ENCODE results near the gene ACAP2. TPM values are rescaled to one million over a fixed set of nuclear protein-coding genes. Genes with fewer than 3 reads are reported as not detected.

Gene ACAP2
- polyA plus RNA-seq, 1 donor from 2014 or later = 88.7 TPM

DNA sequence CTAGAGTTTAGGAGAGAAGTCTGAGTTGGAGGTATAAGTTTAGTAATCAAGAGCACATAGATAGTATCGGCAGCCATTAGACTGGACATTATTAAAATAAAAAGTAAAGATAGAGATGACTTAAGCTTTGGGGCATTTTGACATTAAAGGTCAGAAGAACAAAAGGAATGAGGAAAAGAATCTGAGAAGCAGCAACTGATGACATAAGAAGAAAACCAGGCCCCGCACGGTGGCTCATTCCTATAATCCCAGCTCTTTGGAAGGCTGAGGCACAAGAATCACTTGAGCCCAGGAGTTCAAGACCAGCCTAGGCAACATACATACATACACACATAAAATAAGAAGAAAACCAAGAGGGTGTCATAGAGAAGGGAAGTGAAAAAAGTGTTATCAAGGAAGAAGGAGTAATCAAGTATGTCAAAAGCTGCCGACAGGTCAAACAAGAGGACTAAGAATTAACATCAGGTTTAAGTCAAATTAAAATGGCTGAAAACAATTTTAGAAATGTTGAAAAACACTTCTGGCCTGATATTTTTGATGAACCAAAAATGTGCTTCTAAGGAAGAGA is 38.9 kb downstream of the ACAP2 start:
- no peaks in the 10 kb centered on the region for H4K20me1 ChIP-seq (ENCODE audit: insufficient read depth)
- H3K9me2 ChIP-seq (ENCODE audit: insufficient read depth, low read length) = no peaks in the 10 kb centered on the region
- no peak for TF ChIP-seq RAD21 (conservative IDR thresholded peaks at IDR 0.05)
- no peak for TF ChIP-seq EZH2 (IDR thresholded peaks at IDR 0.05; ENCODE audit: borderline replicate concordance, insufficient read depth, low read length, poor library complexity, severe bottlenecking)
- TF ChIP-seq, protein P1, sequence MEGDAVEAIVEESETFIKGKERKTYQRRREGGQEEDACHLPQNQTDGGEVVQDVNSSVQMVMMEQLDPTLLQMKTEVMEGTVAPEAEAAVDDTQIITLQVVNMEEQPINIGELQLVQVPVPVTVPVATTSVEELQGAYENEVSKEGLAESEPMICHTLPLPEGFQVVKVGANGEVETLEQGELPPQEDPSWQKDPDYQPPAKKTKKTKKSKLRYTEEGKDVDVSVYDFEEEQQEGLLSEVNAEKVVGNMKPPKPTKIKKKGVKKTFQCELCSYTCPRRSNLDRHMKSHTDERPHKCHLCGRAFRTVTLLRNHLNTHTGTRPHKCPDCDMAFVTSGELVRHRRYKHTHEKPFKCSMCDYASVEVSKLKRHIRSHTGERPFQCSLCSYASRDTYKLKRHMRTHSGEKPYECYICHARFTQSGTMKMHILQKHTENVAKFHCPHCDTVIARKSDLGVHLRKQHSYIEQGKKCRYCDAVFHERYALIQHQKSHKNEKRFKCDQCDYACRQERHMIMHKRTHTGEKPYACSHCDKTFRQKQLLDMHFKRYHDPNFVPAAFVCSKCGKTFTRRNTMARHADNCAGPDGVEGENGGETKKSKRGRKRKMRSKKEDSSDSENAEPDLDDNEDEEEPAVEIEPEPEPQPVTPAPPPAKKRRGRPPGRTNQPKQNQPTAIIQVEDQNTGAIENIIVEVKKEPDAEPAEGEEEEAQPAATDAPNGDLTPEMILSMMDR (IDR thresholded peaks at IDR 0.05; ENCODE audit: poor library complexity, severe bottlenecking) = no peak
- no peak for TF ChIP-seq POLR2AphosphoS5 (IDR thresholded peaks at IDR 0.05)
- no peak for TF ChIP-seq TAF1 (IDR thresholded peaks at IDR 0.05; ENCODE audit: low read depth)
- TF ChIP-seq SMC3 (conservative IDR thresholded peaks at IDR 0.05; ENCODE audit: poor library complexity) = no peak
- no peak for TF ChIP-seq MXI1 (conservative IDR thresholded peaks at IDR 0.05; ENCODE audit: poor library complexity, severe bottlenecking)
- no peaks in the 10 kb centered on the region for H3F3A ChIP-seq (ENCODE audit: insufficient read depth, low read length, poor library complexity, severe bottlenecking)
- no peaks in the 10 kb centered on the region for H3K27me3 ChIP-seq (ENCODE audit: insufficient read depth, low read depth, low read length)
- H3K4me3 ChIP-seq (ENCODE audit: low read length) = no peak overlapping the region
- H2AFZ ChIP-seq (ENCODE audit: low read depth, low read length) = no peak overlapping the region
- no peak overlapping the region for H3K27ac ChIP-seq (ENCODE audit: low read length)
- H3K9ac ChIP-seq (ENCODE audit: low read length) = no peak overlapping the region
- H3K79me2 ChIP-seq (replicated peaks; ENCODE audit: insufficient read depth, low read length) = peaks cover 10% of the 10 kb centered on the region
- no peaks in the 10 kb centered on the region for H3K36me3 ChIP-seq (ENCODE audit: insufficient read depth, low read length)
- H3K9me3 ChIP-seq (ENCODE audit: low read length) = no peaks in the 10 kb centered on the region
- H3K4me2 ChIP-seq (ENCODE audit: low read length) = no peak overlapping the region

DNA sequence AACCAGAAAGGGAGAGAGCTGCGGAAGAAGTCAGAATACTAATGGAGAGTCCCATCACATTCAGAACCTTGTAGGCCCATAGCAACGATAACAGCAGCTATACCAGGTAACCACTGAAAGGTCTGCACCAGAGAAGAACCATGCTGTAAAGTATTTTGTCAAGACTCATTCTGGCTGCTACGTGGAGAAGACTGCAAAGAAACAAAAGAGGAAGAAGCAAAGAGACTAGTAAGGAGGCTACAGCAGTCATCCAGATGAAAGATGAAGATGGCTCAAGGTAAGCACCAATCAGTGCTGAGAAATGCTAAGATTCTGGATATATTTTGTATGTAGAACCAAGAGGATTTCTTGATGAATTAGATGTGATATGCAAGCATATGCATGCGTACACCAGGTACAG is 39.6 kb downstream of the ACAP2 start:
- peaks cover 10% of the 10 kb centered on the region for H3K79me2 ChIP-seq (replicated peaks; ENCODE audit: insufficient read depth, low read length)
- no peak overlapping the region for H3K4me3 ChIP-seq (ENCODE audit: low read length)
- H3K27me3 ChIP-seq (ENCODE audit: insufficient read depth, low read depth, low read length) = no peaks in the 10 kb centered on the region
- no peaks in the 10 kb centered on the region for H4K20me1 ChIP-seq (ENCODE audit: insufficient read depth)
- H3K9ac ChIP-seq (ENCODE audit: low read length) = no peak overlapping the region
- H3K27ac ChIP-seq (ENCODE audit: low read length) = no peak overlapping the region
- no peak overlapping the region for H2AFZ ChIP-seq (ENCODE audit: low read depth, low read length)
- no peaks in the 10 kb centered on the region for H3K36me3 ChIP-seq (ENCODE audit: insufficient read depth, low read length)
- no peak overlapping the region for H3K4me2 ChIP-seq (ENCODE audit: low read length)
- TF ChIP-seq EZH2 (IDR thresholded peaks at IDR 0.05; ENCODE audit: borderline replicate concordance, insufficient read depth, low read length, poor library complexity, severe bottlenecking) = no peak
- no peak for TF ChIP-seq RAD21 (conservative IDR thresholded peaks at IDR 0.05)
- TF ChIP-seq, protein P2, sequence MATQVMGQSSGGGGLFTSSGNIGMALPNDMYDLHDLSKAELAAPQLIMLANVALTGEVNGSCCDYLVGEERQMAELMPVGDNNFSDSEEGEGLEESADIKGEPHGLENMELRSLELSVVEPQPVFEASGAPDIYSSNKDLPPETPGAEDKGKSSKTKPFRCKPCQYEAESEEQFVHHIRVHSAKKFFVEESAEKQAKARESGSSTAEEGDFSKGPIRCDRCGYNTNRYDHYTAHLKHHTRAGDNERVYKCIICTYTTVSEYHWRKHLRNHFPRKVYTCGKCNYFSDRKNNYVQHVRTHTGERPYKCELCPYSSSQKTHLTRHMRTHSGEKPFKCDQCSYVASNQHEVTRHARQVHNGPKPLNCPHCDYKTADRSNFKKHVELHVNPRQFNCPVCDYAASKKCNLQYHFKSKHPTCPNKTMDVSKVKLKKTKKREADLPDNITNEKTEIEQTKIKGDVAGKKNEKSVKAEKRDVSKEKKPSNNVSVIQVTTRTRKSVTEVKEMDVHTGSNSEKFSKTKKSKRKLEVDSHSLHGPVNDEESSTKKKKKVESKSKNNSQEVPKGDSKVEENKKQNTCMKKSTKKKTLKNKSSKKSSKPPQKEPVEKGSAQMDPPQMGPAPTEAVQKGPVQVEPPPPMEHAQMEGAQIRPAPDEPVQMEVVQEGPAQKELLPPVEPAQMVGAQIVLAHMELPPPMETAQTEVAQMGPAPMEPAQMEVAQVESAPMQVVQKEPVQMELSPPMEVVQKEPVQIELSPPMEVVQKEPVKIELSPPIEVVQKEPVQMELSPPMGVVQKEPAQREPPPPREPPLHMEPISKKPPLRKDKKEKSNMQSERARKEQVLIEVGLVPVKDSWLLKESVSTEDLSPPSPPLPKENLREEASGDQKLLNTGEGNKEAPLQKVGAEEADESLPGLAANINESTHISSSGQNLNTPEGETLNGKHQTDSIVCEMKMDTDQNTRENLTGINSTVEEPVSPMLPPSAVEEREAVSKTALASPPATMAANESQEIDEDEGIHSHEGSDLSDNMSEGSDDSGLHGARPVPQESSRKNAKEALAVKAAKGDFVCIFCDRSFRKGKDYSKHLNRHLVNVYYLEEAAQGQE (IDR thresholded peaks at IDR 0.05; ENCODE audit: borderline replicate concordance) = no peak
- no peak for TF ChIP-seq TAF1 (IDR thresholded peaks at IDR 0.05; ENCODE audit: low read depth)
- TF ChIP-seq, protein P1 (IDR thresholded peaks at IDR 0.05; ENCODE audit: poor library complexity, severe bottlenecking) = no peak
- no peak for TF ChIP-seq EP300 (conservative IDR thresholded peaks at IDR 0.05; ENCODE audit: poor library complexity, severe bottlenecking)
- TF ChIP-seq MXI1 (conservative IDR thresholded peaks at IDR 0.05; ENCODE audit: poor library complexity, severe bottlenecking) = no peak
- no peak for TF ChIP-seq SMC3 (conservative IDR thresholded peaks at IDR 0.05; ENCODE audit: poor library complexity)
- TF ChIP-seq POLR2AphosphoS5 (IDR thresholded peaks at IDR 0.05) = no peak
- no peaks in the 10 kb centered on the region for H3F3A ChIP-seq (ENCODE audit: insufficient read depth, low read length, poor library complexity, severe bottlenecking)
- no peaks in the 10 kb centered on the region for H3K9me2 ChIP-seq (ENCODE audit: insufficient read depth, low read length)
- no peaks in the 10 kb centered on the region for H3K9me3 ChIP-seq (ENCODE audit: low read length)
